Astrocyte of the hippocampus (primary cell): ENCODE data around the gene OBSCN.
A peak's percentile ranks its signal among the peaks of the same experiment; 100 is the strongest.

ENCODE experiments used
- DNase-seq: peaks from one replicate; pipeline ENCODE4 v3.0.0; 2011; ENCODE audit warnings: low read depth, low spot score

OBSCN gene

DNA sequence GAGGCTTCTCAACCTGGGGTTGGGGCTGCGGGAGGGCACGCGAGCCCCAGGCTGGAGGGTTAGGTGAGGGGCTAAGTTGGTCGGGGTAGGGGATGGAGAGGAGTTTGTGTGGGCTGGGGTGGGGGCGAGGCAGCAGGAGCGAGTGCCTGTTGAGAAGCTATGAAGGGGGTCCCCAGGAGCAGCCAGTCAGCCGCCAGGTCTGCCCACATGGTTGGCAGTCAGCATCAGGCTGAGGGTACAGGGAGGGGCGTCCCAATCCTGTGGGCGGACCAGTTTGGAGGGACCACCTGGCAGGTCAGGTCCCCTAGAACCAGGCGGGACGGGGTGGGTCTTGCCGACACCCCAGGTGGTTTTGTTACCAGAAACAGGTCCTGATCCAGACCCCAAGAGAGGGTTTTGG lies 209.2 kb downstream of the OBSCN start:
- no peak for DNase-seq

- peak; percentile 18 for DNase-seq
These were observed 209.8 kb downstream of the OBSCN start for GRCh38 chr1:228417483-228418203.

DNA sequence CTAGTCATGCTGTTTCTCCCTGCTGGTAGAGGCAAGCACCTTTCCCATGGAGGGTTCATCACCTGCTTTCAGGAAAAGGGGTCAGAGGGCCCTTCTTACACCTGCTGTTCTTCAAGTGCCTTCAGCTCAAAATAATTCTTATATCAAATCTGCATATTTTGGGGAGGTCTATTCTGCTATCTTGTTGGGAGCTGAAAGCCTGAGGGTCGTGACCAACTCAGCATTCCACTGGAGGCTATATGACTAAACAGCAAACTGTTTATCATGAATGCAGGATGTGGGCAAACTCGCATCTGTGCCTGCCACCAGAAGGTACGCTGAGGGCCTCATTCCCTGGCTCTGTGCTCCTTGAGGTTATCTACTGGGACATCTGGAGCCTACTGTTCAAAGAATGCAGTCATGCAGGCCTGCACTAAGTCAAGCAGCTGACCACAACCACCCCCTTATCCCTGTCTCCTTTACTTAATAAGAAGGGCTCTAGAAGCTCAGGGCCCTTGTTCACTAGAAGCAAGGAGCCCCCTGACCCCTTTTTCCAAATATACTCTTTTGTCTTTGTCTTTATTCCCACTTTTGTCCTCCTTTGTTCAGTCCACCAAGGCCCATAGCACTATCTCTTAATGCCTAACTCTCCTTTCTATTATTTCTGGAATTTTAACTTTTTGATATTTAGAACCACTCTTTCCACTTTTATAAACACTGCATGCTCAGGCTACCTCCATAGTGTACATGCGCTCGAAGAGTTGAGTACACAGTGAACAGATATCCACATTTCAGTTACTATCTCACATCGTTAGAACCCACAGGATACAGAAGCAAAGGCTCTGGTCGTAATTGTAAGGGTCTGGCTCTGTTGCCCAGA lies 213.4 kb downstream of the OBSCN start:
- no peak for DNase-seq

DNA sequence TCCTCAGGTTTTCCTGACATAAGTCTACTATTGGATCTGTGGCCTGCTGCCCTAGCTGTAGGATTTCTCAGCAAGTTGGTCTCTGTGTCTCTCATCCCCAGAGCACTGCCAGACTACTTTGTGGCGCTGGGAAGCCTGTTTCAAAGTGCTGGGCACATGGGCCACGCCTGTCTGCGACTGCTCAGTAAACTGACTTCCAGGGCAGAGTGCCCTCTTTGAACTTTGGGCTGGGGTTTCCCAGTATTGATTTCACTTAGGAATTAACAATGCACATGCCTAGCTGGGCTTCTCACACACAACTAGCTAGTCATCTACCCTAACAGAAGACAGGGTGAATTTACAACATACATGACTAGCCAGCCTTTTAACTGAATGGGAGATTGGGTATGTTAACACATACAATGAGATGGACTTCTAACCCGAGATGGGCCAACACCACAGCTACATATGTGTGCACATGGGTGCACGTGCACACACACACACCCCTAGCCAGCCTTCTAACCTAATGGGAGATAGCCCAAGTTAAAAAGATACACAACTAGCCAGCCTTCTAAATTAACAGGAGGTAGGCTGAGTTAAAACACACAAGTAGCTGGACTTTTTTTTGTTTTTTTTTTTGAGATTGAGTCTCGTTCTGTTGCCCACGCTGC lies 215.7 kb downstream of the OBSCN start:
- DNase-seq: no peak

- DNase-seq: no peak
These were observed 217.1 kb downstream of the OBSCN start for GRCh38 chr1:228424685-228425660.

- no peak for DNase-seq
These were observed 218.8 kb downstream of the OBSCN start for GRCh38 chr1:228426518-228427175.

DNA sequence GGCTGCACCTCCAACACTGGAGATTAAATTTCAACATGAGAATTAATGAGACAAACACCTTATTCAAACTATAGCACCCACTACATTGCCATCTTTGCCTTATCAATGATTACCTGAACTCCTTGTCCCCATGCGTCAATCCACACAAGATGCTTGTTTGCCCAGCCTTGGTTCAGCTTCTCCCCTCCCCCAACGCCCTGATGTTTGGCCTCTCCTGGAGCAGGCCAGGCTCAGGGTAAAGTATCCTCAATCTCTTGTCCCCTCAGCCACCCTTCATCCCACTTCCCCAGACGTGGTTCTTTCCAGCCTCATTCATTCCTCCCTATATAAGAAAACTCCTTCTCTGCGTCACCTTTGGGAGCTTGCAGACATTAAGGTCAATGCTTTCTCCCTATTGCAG lies 220.6 kb downstream of the OBSCN start:
- no peak for DNase-seq
